HG03045 (cell line): ENCODE results near the gene PPP6R1.

Experiments used
- ATAC-seq: cut with Tn5 transposase; IDR thresholded peaks from one replicate; pipeline ENCODE4 v1.9.1; 2021; ENCODE audit warnings: mild to moderate bottlenecking, moderate library complexity; ENCODE audit not compliant: unreplicated experiment

PPP6R1 gene

DNA sequence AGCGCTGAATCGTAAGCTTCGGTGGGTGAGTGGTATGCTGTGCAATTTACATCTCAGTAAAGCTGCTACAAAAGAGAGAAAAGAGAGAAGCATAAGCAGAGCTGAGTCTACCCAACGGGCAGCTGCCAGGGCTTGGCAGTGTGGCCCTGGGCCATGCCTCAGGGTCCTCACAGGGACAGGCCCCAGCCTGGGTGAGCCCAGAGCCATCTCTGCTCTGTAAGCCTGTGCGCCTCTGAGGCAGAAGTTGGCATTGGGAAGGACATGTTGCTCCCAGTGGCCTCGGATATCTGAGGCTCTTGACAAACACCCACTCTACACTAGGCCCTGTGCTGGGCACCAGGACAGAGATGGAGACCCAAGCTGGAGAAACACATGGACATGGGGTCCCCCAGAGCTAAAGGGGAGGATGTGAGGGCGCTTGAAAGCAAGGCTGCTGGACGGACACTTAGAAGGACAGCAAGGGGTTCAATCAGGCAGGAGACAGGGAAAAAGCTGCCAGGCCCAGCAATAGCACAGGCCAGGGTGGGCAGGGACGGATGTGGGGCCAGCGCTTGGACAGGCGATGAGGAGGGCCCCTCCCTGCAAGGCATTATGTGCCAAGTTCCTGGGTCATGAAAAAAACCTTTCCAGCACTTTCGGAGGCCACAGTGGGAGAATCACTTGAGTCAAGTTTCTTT is 14.7 kb downstream of the PPP6R1 start:
- ATAC-seq, result no peak

DNA sequence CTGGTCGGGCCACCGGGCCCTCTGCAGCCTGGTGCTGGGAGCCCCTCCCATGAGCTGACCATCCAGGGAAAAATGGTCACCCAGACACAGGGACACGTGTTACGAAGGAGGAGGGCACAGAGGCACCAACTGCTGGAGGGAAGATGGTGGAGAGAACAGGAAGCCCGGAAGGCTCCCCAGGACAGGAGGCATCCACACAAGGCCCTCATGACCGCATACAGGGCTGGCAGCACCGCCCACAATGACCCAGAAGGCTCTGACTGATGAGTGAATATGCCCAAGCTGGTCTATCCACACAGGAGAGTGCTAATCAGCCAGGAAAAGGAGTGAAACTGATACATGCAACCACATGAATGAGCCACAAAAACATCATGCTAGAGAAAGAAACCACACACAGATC is 16.3 kb downstream of the PPP6R1 start:
- no peak for ATAC-seq

DNA sequence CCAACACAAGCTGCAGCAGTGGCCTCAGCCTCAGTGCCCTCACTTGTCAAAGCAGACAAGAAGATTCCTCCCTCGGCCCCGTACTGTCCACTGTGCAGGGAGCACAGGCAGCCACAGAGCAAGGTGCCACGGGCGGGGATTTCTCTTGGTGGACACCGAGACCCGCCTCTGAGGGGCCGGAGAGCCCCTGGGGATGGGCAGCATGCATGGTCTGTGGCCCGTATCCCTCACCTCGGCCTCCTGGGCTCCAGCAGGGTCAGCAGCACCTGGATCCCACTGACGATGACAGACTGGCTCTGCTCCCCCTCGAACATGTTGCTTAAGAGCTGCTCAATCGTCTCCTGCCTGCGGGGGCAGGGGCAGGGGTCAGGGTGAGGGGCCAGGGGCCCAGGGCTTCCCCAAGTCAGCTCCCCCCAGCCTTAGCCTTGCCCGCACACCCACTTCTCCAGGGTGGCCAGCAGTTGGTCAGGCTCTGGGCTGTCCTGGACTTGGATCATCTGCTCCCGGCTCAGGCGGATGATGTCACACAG is 16.8 kb downstream of the PPP6R1 start:
- ATAC-seq, result no peak

DNA sequence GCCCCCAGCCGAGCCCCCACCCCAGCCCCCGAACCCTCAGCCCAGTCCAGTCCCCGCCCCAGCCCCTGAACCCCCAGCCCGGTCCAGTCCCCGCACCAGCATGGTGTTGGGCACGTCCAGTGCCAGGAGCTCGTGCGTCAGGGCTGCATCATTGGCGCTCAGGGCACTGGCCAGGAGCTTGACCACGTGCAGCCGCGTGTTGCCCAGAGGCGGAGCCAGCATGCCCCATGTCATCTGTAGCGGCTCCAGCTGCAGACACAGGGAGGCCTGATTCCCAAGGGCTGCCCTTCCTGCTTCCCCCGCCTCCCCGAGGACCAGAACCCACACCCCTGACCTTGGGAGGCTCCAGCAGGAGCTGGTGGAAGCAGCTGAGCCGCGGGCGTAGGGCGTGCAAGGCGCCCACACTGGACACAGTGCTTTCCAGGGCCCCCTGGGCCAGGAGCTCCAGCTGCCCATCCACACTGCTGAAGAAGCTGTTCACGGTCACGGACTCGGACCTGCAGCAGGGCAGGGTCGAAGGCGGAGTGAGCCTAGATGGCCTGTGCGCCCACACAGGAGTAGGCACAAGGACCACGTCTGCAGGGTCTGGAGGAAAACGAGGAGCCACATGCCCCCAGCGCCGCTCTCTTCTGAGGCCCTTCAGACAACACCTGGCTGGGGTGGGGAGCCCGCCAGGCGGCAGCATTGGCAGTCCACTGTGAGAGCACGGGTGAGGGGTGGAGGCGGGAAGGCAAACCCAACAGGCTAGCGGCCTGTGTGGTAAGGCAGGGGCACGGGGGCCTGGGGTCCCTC is 17.5 kb downstream of the PPP6R1 start:
- ATAC-seq, result no peak

DNA sequence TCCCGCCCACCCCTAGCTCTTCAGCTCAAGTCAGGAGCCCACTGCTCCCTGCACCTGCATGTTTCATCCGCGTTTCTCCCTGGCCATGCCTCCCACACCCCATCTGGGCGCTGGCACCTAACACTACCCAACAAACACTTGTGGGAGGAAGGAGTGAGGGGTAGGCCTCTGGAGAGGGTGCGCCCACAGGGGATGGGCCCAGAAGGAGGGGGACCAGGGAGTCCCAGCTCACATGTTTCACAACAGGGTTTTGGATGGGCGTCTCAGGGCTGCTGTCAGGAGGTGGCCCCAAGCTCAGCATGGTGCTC is 18.1 kb downstream of the PPP6R1 start:
- ATAC-seq, result no peak

DNA sequence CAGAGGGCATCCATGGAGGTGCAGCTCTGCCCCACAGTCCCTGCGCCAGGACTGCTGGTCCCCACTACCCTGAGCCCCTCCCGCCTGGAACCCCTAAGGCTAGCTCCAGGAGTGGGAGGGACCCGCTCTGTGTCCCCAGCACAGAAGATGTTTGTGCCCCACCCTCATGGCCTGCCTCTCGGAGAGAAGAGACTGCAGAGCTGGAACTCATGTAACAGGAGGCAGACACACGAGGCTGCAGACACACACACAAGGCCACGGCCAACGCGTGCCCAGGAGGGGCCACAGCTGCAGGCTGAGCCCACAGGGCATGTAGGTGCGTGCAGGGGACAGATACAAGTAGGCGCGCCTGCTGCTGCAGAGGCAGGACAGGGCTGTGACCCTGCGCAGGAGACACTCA is 19.8 kb downstream of the PPP6R1 start:
- no peak for ATAC-seq

DNA sequence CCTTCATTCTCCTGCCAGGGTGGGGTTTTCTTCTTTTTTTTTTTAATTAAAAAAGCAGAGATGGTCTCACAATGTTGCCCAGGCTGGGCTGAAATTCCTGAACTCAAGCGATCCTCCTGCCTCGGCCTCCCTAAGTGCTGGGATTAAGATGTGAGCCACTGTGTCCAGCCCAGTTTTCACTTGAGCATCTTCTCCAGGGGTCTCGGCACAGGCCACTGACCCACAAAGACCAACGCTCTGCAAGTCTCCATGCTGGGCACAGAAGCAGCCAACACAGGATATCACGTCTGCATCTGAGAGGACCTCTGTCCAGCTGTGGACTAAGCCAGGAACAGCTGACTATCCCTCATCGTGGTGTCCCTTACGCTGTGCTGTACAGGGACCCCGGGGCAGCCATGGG is 20.8 kb downstream of the PPP6R1 start:
- no peak for ATAC-seq

DNA sequence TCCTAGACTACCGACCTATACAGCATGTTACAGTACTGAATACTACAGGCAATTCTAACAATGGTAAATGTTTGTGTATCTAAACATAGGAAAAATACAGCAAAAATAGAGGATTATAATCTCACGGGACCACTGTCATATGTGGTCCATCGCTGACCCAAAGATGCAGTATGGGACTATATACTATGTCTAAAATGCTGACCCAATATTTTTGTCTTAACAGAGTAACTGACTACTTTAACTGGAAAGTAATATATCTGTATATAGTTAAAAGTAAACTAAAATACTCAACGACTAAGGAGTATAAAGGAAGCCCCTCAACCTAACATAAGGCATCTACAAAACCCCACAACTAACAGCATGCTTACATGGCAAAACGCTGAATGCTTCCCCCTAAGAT is 25.8 kb downstream of the PPP6R1 start:
- ATAC-seq, result no peak

DNA sequence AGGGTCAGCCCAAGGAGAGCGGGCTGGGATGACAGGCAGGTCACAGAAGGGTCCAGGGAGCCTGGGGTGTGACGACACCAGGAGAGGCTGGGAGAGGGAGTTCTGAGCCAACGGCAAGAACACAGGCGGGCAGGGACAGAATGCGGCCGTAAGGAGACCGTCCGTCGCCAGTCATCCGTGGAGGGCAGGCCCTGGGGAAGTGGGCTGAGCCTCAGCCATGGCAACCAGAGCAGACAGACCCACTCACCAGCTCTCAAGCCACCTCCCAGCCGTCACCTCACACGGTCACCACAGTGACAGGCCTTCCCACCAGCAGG is 26.6 kb downstream of the PPP6R1 start:
- no peak for ATAC-seq

DNA sequence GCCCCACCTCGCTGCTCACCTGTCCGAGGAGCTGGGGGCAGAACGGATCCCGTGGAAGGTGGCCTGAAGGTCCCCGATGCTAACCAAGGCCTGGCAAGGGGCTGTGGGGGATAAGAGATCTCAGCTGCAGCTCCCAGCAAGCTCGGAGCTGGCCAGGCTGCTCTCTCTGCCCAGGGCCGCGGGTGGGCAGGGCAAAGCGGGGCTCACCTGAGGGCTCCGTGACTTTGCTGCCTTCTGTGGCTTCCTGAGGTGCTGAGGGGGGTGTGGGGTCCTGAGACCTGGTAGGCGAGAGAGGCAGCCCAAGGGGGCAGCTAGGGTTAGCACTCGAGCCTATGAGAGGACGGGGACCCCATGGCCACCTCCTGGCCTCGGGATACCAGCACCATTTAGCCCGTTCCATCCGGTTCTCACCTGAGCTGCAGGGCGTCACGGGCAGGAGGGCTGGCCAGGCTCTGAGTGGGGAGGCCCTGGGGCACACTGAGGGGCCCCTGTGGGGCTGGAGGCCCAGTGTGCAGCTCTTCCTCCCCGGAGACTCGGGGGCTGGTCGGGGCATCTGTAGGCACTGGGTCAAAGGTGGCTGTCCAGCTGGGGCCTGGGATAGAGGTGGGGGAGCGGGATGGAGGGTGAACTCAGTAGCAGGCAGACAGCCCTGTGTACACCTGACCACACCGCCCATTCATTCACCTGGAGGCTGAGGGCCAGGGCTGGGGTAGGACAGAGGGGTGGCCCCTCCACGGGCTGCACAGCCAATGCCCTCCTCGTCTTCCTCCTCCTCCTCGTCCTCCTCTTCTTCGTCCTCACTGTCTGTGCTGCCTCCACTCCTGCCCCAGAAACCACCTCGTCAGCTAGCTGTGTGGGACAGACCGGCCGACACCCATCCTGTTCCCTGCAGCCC is 27.2 kb downstream of the PPP6R1 start:
- no peak for ATAC-seq

DNA sequence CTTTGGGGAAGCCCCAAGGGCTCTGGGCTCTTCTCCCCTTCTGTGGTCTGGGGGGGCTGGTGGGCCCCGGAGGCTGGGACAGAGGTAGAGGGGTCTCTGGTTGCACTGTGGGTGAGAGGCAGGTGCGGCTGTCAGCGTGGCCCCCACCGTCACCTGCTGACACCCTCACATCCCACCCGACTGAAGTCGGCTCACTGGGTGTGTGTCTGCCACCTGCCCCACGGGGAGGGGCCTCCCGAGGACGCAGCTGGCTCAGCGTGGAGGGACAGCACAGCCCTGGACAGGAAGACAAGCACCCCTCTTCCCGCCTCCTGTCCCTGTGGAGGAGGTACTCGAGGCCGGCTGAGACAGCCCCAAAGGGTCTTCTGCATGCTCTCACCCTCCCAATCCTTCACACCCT is 28.0 kb downstream of the PPP6R1 start:
- ATAC-seq, result no peak

DNA sequence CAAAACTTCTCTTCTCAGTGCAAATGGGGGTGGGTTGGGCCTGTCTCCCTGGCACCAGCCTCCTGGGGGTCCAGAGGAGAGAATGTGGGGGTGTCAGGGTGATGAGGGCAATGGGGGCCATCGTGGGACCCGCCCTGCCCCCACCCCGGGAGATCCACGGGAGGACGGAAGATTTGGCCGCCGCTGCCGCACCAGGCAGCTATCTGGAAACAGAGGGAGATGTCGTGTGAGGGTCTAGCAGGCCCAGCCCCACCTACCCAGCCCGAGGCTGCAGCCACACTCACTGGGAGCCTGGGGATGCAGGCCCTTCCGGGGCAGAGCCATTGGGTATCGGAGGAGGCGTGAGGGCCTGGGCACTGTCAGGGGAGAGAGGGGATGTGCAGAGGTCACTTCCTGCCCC is 28.5 kb downstream of the PPP6R1 start:
- no peak for ATAC-seq

DNA sequence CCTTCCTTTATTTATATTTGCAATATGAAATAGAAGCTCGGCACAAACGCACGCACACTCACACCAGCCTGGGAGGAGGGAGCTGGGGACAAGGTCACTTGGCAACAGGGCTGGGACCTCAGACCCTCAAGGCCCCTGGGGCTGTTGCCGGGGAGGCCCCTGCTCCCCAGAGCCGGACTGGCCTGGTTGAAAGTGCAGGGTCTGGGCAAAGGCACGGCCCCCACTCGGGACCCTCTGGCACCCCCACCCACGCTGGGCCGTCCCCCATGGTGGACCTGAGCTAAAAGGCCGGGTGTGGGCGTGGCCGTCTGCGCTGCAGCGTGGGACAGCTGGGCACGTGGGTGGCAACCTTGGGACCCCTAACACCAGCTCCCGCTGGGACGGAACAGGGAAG is 29.0 kb downstream of the PPP6R1 start:
- ATAC-seq, result no peak

DNA sequence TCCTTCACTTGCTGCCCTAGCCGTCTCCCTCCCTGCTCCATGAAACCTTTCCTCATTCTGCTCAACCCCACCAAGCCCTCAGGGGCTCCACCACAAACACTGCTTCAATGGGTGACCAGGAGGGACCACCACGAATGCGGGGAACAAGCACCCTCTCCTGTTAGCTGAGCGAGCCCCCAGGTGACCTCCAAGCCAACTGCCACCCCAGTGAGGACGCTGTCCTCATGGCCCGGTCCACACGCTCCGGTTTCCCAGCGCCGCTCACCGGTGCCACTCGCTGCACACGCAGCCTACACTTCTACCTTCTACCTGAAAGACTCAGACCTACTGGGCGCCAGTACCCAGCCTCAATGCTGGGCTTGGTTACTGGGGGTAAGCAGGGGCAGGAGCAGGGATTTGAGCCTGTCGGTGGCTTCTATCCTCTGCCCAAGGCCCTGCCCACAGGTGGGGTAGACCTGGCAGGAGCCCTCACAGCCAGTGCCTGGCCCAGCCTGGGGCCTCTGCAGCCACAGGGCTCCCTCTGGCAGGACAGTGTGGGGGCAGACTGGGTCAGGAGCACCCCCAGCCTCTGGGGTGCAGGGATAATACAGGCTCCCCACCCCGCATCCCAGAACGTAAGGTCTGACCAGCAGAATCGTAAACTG is 29.6 kb downstream of the PPP6R1 start:
- no peak for ATAC-seq

DNA sequence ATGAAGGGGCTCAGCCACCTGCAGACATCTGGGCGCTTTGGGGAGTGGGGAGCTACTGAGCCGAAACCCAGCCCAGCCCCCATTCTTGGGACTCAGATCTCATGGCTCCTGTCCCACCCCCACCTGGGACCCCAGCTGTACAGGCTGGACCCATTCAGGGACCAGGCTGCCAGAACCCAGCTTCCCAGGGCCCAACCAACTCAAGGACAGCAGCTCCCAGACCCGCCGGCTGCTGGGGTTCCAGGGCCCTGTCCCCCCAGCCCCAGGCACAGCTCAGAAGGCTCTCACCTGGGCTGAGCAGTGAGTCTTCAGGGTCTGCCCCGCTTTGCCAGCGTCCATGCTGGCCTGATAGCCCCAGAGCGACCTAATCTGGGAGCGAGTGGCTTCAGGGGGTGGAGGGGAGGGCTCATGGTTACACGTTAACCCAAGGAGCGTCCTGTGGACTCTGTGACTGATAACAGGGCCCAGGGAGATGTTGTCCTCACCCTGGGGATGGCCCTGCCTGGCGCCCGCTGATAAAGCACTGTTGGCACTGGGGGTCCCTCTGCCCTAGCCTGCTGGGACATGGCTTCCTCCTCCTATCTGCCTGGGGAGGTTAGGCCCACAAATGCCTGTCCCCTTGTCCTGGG is 30.3 kb downstream of the PPP6R1 start, which contains the start of gene TMEM86B:
Gene TMEM86B (minus strand): TSS at position 361 of the 629 bp plus-strand sequence. CDS start 22 bp downstream, at position 339.
- ATAC-seq, result no peak

DNA sequence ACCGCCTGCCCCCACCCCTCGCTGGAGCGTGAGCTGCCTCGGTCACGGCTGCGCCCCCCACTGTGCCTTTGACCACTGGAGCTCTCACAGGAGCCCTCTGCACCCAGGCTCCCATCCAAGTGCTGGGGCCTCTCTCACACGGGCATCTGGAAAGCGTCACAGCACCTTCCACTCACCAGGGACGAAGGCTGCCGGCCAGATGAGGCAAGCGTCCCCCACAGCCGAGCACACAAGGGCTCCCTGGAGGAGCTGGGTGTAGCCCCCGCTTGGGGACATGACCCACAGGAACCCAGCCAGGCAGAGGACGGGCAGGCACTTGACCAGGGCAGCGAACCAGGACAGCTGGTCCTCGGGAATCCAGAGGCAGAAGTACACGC is 30.8 kb downstream of the PPP6R1 start:
- ATAC-seq, result no peak

DNA sequence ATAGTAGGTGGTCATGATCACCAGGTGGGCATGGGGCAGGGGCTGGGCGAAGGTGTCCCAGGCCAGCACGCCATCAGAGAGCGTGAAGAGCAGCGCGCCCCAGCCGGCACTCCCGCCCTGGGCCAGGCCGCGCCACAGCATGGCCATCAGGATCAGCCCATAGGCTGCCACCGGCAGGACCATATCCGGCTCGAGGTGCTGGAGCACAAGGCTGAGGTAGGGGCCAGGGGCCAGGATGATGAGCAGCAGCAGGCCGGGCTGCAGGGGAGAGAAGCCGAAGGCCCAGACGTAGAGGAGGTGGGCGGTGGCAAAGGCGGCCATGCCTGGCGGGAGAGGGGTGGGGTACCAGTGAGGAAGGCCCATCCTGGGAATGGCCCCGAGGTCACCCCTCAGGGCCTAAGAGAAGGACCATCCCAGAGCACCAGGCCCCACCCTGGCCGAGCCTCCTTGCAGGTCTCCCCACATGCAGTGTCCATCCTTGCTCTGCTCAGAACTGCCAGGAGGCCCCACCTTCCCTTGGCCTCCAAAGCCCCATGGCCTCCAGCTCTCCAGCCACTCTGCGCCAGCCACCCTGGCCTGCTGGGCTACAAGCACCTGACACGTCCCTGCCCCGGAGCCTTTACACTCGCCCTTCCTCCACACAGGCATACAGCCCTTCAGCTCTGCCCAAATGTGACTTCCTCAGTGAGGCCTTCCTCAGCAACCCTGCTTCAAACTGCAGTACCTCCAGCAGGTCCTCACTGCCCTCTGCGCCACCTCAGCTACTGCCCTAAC is 31.4 kb downstream of the PPP6R1 start:
- ATAC-seq, result no peak

DNA sequence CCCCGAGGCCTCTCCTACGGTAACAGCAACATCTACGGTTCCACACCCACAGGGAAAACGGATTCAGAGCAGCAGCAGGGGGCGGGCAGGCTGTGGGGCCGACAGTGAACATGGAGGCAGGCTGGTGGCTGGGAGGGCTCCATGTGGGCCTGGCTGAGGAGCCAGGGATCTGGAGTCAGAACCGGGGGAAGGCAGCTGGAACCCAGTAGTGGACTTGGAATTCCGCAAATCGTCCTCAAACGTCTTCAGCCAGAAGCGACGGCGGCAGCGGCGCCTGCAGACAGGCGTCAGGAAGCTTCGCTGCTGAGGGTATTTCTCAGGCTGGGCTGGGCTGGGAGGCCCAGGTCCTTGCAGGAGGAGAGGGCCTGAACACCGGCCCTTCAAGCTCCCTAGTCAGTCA is 32.0 kb downstream of the PPP6R1 start:
- ATAC-seq, result no peak

DNA sequence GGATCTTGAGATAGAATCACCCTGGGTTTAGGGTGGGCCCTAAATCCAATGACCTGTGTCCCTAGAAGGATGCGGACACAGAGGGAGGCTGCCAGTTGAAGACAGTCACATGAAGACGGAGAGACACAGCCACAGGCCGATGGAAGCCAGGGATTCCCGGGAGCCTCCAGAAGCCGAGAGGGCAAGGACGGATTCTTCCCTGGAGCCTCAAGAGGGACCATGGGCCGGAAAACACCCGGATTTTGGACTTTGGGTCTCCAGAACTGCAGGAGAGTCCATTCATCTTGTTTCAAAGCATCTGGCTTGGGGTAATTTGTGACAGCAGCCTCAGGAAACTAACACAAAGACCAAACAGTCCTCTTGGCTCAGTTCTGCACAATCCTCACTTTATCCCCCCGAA is 32.5 kb downstream of the PPP6R1 start:
- ATAC-seq, result no peak

DNA sequence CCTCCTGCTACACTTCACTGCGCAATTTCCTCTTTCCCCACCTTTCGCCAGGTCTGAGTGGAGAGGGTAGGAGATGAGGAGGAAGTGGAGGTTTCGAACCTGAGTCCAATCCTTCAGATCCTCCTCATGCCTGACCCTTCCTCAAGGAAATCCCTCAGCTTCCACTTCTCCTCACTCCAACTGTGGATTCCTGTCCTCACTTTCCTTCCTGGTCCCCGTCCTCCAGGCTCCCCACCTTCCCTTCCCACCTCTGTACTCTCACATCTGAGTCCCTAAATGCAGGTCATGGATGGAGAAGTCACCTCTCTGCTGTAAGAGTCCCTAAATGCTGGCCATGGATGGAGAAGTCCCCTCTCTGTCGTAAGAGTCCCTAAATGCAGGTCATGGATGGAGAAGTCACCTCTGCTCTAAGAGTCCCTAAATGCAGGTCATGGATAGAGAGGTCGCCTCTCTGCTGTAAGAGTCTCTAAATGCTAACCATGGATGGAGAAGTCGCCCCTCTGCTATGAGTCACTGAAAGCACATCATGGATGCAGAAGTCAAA is 33.3 kb downstream of the PPP6R1 start:
- ATAC-seq, result no peak
